Left ventricle myocardium inferior (tissue), 1 donor: ENCODE results near the gene USO1. TPM values are rescaled to one million over a fixed set of nuclear protein-coding genes. Genes with fewer than 3 reads are reported as not detected.
"Not testable (repeated sequence)": the region's sequence is repeated elsewhere in the genome, so short reads cannot be mapped to it uniquely, and the experiment has no call there.

ENCODE experiments used
- DNase-seq: peaks from one replicate; pipeline ENCODE4 v3.0.0-alpha.2; 2020
- H3K27ac ChIP-seq: fragments of 200-600 bp; replicated peaks from 2 replicates; pipeline ENCODE4 v1.8.0; 2021
- H3K27me3 ChIP-seq: fragments of 200-600 bp; 2 replicates; pipeline ENCODE4 v1.8.0; 2021; ENCODE audit warnings: low read depth
- H3K36me3 ChIP-seq: fragments of 200-600 bp; 2 replicates; pipeline ENCODE4 v1.8.0; 2021
- H3K4me1 ChIP-seq: fragments of 200-600 bp; 2 replicates; pipeline ENCODE4 v1.8.0; 2021
- H3K4me3 ChIP-seq: fragments of 200-600 bp; 2 replicates; pipeline ENCODE4 v1.8.0; 2021; ENCODE audit warnings: mild to moderate bottlenecking, moderate library complexity
- H3K9me3 ChIP-seq: fragments of 200-600 bp; replicated peaks from 2 replicates; pipeline ENCODE4 v1.8.0; 2021
- CTCF ChIP-seq: fragments of 200-600 bp; IDR thresholded peaks from 2 replicates; pipeline ENCODE4 v1.8.0; 2021; ENCODE audit warnings: antibody characterized with exemption, mild to moderate bottlenecking, borderline replicate concordance
- intact Hi-C: fragments of 100-400 bp; cut with micrococcal nuclease; formaldehyde crosslinking; loops from one replicate; pipeline ENCODE4 v1.11.0; 2022
- total RNA-seq: library from RNA; stranded (reverse); fragmentation: NEBNext Ultra II Directional; extraction: Animal tissue kit (Norgen Biotek cat#: 25700); gene quantifications from one replicate; pipeline ENCODE4 v1.2.1, GENCODE V29; 2021
- donor health status: DM: no; HTN: yes; CAD: no; lungs with severe emphysema.

Gene USO1
- total RNA-seq, 1 donor from 2014 or later = 84.3 TPM

GRCh38 chr4:75790024-75790423, 65.6 kb downstream of the USO1 start:
- Histone ChIP-seq H3K27me3 (no peaks in the 10 kb centered on the region), H3K9me3 (no peaks in the 10 kb centered on the region), H3K4me3 (no peak overlapping the region), H3K27ac (no peak overlapping the region), H3K4me1 (no peaks in the 10 kb centered on the region), H3K36me3 (peaks cover 85% of the 10 kb centered on the region)
- no peak for TF ChIP-seq CTCF
- no peak for DNase-seq
- intact Hi-C loops = no loop called here

- Histone ChIP-seq H3K4me3 (no peak overlapping the region), H3K9me3 (no peaks in the 10 kb centered on the region), H3K27ac (no peak overlapping the region), H3K4me1 (no peaks in the 10 kb centered on the region), H3K27me3 (no peaks in the 10 kb centered on the region), H3K36me3 (peaks cover 61% of the 10 kb centered on the region)
- intact Hi-C loops = no loop called here
- no peak for DNase-seq
- no peak for TF ChIP-seq CTCF
Measured at GRCh38 chr4:75800972-75801371, 76.6 kb downstream of the USO1 start.

GRCh38 chr4:75806035-75806434, 81.7 kb downstream of the USO1 start:
- H3K4me1 ChIP-seq, H3K27ac ChIP-seq, H3K27me3 ChIP-seq, DNase-seq, H3K9me3 ChIP-seq, intact Hi-C loops, H3K4me3 ChIP-seq: not testable (repeated sequence)
- peaks cover 96% of the 10 kb centered on the region for H3K36me3 ChIP-seq

- Histone ChIP-seq H3K9me3 (no peaks in the 10 kb centered on the region), H3K4me3 (no peak overlapping the region), H3K27me3 (no peaks in the 10 kb centered on the region), H3K36me3 (peaks cover 39% of the 10 kb centered on the region), H3K4me1 (peaks cover 6% of the 10 kb centered on the region), H3K27ac (no peak overlapping the region)
- intact Hi-C loops = no loop called here
- no peak for DNase-seq
- no peak for TF ChIP-seq CTCF
Measured at GRCh38 chr4:75817901-75818300, 93.5 kb downstream of the USO1 start.

- H3K36me3 ChIP-seq = peaks cover 27% of the 10 kb centered on the region
- H3K9me3 ChIP-seq = no peaks in the 10 kb centered on the region
- TF ChIP-seq CTCF = no peak
- peaks cover 6% of the 10 kb centered on the region for H3K4me1 ChIP-seq
- intact Hi-C loops = no loop called here
- H3K4me3 ChIP-seq = no peak overlapping the region
- H3K27me3 ChIP-seq = no peaks in the 10 kb centered on the region
- no peak for DNase-seq
- no peak overlapping the region for H3K27ac ChIP-seq
Measured at GRCh38 chr4:75819121-75819520, 94.7 kb downstream of the USO1 start.

GRCh38 chr4:75820197-75820596, 95.8 kb downstream of the USO1 start:
- Histone ChIP-seq H3K4me1 (peaks cover 6% of the 10 kb centered on the region), H3K36me3 (peaks cover 16% of the 10 kb centered on the region), H3K4me3 (no peak overlapping the region), H3K9me3 (no peaks in the 10 kb centered on the region), H3K27ac (no peak overlapping the region), H3K27me3 (no peaks in the 10 kb centered on the region)
- DNase-seq = no peak
- no peak for TF ChIP-seq CTCF
- intact Hi-C loops = no loop called here
